Suprapubic skin (tissue), 4 donors: ENCODE data around the gene DDX41.

Experiments used
- CTCF ChIP-seq, 2 donors: fragments of 200-600 bp in 1 of 2; fragments of 450-650 bp in 1 of 2; sonication (generic) in 1 of 2; IDR thresholded peaks; one replicate each; pipeline ENCODE4 v1.5.1; 2016 to 2019; ENCODE audit warnings: antibody characterized with exemption in 2 of 2, mild to moderate bottlenecking in 1 of 2, moderate library complexity in 1 of 2
- EP300 ChIP-seq: sonication (generic); formaldehyde crosslinking; IDR thresholded peaks from one replicate; pipeline ENCODE4 v1.6.1; 2017; ENCODE audit warnings: antibody characterized with exemption
- POLR2A ChIP-seq, 2 donors: fragments of 450-650 bp; IDR thresholded peaks; one replicate each; pipeline ENCODE4 v1.6.1; 2017; ENCODE audit warnings: antibody characterized with exemption in 2 of 2, mild to moderate bottlenecking in 2 of 2, moderate library complexity in 2 of 2
- POLR2AphosphoS5 ChIP-seq, 3 donors: sonication (generic); formaldehyde crosslinking; IDR thresholded peaks; one replicate each; pipeline ENCODE4 v1.6.1; 2017; ENCODE audit warnings: antibody characterized with exemption in 3 of 3

DNA sequence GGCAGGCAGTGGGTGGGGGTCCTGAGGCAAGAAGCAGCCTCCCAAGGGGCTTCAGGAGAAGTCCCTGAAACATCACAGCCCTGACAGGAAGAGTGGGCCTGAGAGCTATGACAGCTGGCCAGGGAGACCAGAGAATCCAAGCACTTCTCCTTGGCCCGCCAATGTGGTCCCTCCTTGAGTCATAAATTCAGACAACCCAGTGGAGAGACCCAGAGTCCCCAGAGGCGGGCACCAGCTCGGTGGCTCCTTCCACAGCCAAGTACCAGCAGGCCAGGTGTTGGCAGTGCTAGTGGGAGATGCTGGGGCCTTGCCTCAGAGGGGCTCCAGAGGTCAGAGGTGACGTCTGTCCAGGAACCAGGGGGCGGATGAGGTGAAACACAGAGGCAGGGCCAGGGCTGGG, 5.6 kb downstream of the DDX41 start:
- TF ChIP-seq CTCF (IDR thresholded peaks at IDR 0.05), result no peak
- no peak for TF ChIP-seq POLR2A (IDR thresholded peaks at IDR 0.05)
- TF ChIP-seq POLR2AphosphoS5 (IDR thresholded peaks at IDR 0.05), result no peak
- no peak for TF ChIP-seq EP300
